H1 (cell line): Measurements from ENCODE around the gene GRHL3. TPM values are rescaled to one million over a fixed set of nuclear protein-coding genes. Genes with fewer than 3 reads are reported as not detected.

Experiments
- CBX5 ChIP-seq: fragments of 300-800, 300-1000 bp; sonication (generic); IDR thresholded peaks from 2 replicates; pipeline ENCODE4 v1.7.1; 2016; ENCODE audit warnings: antibody characterized with exemption, low read length, low read depth
- EP300 ChIP-seq, 2 experiments: IDR thresholded peaks; 1 replicate in 1 of 2; 2 replicates in 1 of 2; pipeline ENCODE4 v1.6.1; 2011 to 2012; ENCODE audit warnings: low read depth in 2 of 2, low read length in 2 of 2, mild to moderate bottlenecking in 2 of 2, borderline replicate concordance in 1 of 2, inconsistent platforms in 1 of 2, moderate library complexity in 1 of 2
- KDM4A ChIP-seq: IDR thresholded peaks from one replicate; pipeline ENCODE4 v1.7.1; 2012; ENCODE audit warnings: low read depth, mild to moderate bottlenecking, moderate library complexity, low read length, inconsistent platforms; ENCODE audit not compliant: severe bottlenecking
- MAFK ChIP-seq: IDR thresholded peaks from 2 replicates; pipeline ENCODE4 v1.6.1; 2012; ENCODE audit warnings: low read depth, mild to moderate bottlenecking, improper control_type of control experiment, low read length
- NANOG ChIP-seq: IDR thresholded peaks from 2 replicates; pipeline ENCODE4 v1.6.1; 2011; ENCODE audit warnings: low read length, low read depth, mild to moderate bottlenecking, inconsistent platforms; ENCODE audit not compliant: insufficient read depth, poor library complexity, severe bottlenecking
- SIRT6 ChIP-seq: IDR thresholded peaks from one replicate; pipeline ENCODE4 v1.7.1; 2012; ENCODE audit warnings: low read length, inconsistent platforms
- polyA plus RNA-seq, 7 experiments: library from polyadenylated mRNA; depleted of rRNA in 3 of 7; stranded (reverse) in 5 of 7; unstranded in 2 of 7; fragments of >200 nt in 5 of 7; fragments of 200-250 nt in 2 of 7; gene quantifications; 1 replicate in 5 of 7; 2 replicates in 1 of 7; 4 replicates in 1 of 7; pipeline versions ENCODE4 v1.2.1 to v1.2.3, GENCODE V29; 2011 to 2013; ENCODE audit warnings: missing spikeins in 2 of 7, mixed read lengths in 2 of 7
- total RNA-seq: library from RNA; stranded (reverse); fragmentation: NEBNext Ultra II Directional; extraction: Animal tissue kit (Norgen Biotek cat#: 25700); gene quantifications from 2 replicates; pipeline ENCODE4 v1.2.1, GENCODE V29; 2021
- TF ChIP-seq, protein P1 (sequence below): IDR thresholded peaks from 2 replicates; pipeline ENCODE4 v1.6.1; 2012; ENCODE audit warnings: inconsistent platforms

The GRHL3 gene
- total and polyA plus RNA-seq, 2 of the 8 experiments (the other 6 are each of a cell fraction or from before 2014, with no cell fraction given), result 0.80 to 1.8 TPM

DNA sequence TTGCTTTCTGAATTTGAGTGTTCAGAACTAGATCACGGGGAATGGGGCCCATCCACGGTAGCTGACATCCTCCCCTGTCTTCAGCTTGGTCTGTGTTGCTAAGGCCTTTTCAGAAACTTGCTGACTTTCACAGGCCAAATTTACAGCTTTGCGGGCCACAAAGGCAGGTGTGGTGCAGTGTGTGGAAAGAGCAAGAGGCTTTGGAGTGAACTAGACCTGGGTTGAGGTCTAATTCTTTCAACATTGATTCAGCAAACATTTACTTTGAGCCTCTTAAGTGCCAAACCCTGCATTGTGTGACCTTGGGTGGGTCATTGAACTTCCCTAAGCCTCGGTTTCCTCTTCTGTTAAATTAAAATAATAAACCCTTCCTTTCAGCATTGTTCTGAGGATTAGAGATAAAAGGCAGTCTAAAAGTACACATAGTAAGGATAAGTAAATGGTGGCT, 70.1 kb downstream of the GRHL3 start (continued):
- TF ChIP-seq SIRT6 (no peak), CBX5 (no peak), EP300 (IDR thresholded peaks at IDR 0.05; ENCODE audit: borderline replicate concordance in 1 of 2, low read depth in 2 of 2, low read length in 2 of 2) (no peak), NANOG (no peak), MAFK (no peak), KDM4A (no peak)
- TF ChIP-seq, protein P1, sequence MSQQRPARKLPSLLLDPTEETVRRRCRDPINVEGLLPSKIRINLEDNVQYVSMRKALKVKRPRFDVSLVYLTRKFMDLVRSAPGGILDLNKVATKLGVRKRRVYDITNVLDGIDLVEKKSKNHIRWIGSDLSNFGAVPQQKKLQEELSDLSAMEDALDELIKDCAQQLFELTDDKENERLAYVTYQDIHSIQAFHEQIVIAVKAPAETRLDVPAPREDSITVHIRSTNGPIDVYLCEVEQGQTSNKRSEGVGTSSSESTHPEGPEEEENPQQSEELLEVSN, result no peak
- TF ChIP-seq, all 59 proteins: peak for 0
